Kidney (tissue), 14 donors: ENCODE measurements around the gene CAMKMT. TPM values are rescaled to one million over a fixed set of nuclear protein-coding genes. Genes with fewer than 3 reads are reported as not detected.

Source experiments
- DNase-seq, 5 donors: peaks; one replicate each; pipeline ENCODE4 v3.0.0-alpha.2; 2013 to 2020
- FAIRE-seq: peaks from 2 replicates; lab custom pipeline; 2012; peaks lifted over from hg19 to GRCh38; lab: Jason Lieb, UNC
- H3K27ac ChIP-seq, 2 donors: one replicate each; pipeline ENCODE4 v1.7.0; 2013; ENCODE audit warnings: low read depth in 2 of 2, low read length in 2 of 2, inconsistent platforms in 1 of 2
- H3K27me3 ChIP-seq: one replicate; pipeline ENCODE4 v1.7.1; 2013; ENCODE audit warnings: low read length, inconsistent platforms; ENCODE audit not compliant: control insufficient read depth, insufficient read depth
- H3K36me3 ChIP-seq, 3 donors: one replicate each; pipeline versions ENCODE4 v1.7.0 to v1.7.1; 2013; ENCODE audit warnings: low read length in 3 of 3, control low read depth in 1 of 3, inconsistent platforms in 1 of 3; ENCODE audit not compliant: insufficient read depth in 3 of 3, control insufficient read depth in 2 of 3
- H3K4me1 ChIP-seq, 3 donors: one replicate each; pipeline versions ENCODE4 v1.7.0 to v1.7.1; 2013; ENCODE audit warnings: low read length in 3 of 3, inconsistent platforms in 1 of 3, low read depth in 1 of 3; ENCODE audit not compliant: control insufficient read depth in 2 of 3, insufficient read depth in 2 of 3
- H3K4me3 ChIP-seq, 3 donors: one replicate each; pipeline versions ENCODE4 v1.7.0 to v1.8.1; 2013; ENCODE audit warnings: low read length in 3 of 3, control low read depth in 1 of 3, inconsistent platforms in 1 of 3
- H3K9ac ChIP-seq, 3 donors: one replicate each; pipeline versions ENCODE4 v1.7.0 to v1.7.1; 2013; ENCODE audit warnings: low read length in 3 of 3, control low read depth in 1 of 3, inconsistent platforms in 1 of 3
- H3K9me3 ChIP-seq, 3 donors: one replicate each; pipeline versions ENCODE4 v1.7.0 to v1.7.1; 2013; ENCODE audit warnings: low read length in 3 of 3, control low read depth in 1 of 3, inconsistent platforms in 1 of 3; ENCODE audit not compliant: control insufficient read depth in 2 of 3, insufficient read depth in 1 of 3
- CTCF ChIP-seq: IDR thresholded peaks from 3 replicates; pipeline ENCODE4 v1.5.1; 2012; ENCODE audit warnings: mild to moderate bottlenecking, moderate library complexity, borderline replicate concordance; ENCODE audit not compliant: insufficient read depth; ENCODE audit errors: extremely low read depth
- intact Hi-C: fragments of 100-400 bp; cut with DNase I; formaldehyde crosslinking; loops from one replicate; pipeline ENCODE4 v1.11.1; 2022
- polyA plus RNA-seq: library from polyadenylated mRNA; stranded (reverse); fragments of 350-450 nt; fragmentation: Illumina TruSeq; extraction: RNeasy Lipid Tissue Mini Kit (QIAGEN cat#74804); gene quantifications from one replicate; pipeline ENCODE4 v1.2.3, GENCODE V29; 2014; ENCODE audit warnings: low read depth, low replicate concordance; ENCODE audit not compliant: insufficient read depth
- total RNA-seq: library from RNA; stranded (reverse); fragmentation: NEBNext Ultra II Directional; extraction: Animal tissue kit (Norgen Biotek cat#: 25700); gene quantifications from one replicate; pipeline ENCODE4 v1.2.1, GENCODE V29; 2021
- donor health status: control.
- donor health status: control.
- donor health status: control.
- donor health status: control.
- donor health status: control.
- donor health status: DM: yes; HTN: yes; CAD: no.
- donor health status: Normal renal cell carcinoma (clear cell type).

The CAMKMT gene
- total and polyA plus RNA-seq, 2 donors from 2014 or later, result 9.9 to 14.5 TPM

DNA sequence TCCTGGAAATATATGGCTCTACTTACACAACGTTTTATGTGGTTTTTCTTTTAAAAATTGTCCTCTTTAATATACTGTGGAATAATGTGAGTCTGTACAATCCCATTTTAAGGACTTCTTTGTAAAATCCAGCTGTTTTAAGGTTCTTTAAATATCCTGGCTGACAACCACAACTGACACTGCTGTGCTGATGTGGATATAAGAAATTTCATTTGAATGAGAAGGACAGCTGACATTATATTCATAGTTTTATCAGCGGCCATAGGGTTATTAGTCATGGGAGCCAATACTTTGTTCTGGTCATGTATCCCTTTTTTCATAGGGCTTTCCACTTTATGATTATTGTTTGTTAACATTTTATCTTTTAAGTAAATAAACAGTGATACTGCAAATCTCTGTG lies 169.5 kb downstream of the CAMKMT start:
- H3K9ac ChIP-seq, result no peak overlapping the region
- H3K9me3 ChIP-seq, result no peaks in the 10 kb centered on the region
- DNase-seq (no peak), FAIRE-seq (no peak)
- no peak for TF ChIP-seq CTCF
- no peak overlapping the region for H3K4me3 ChIP-seq
- intact Hi-C loops, result no loop called here
- no peaks in the 10 kb centered on the region for H3K27me3 ChIP-seq
- no peaks in the 10 kb centered on the region for H3K4me1 ChIP-seq
- H3K36me3 ChIP-seq, result no peaks in the 10 kb centered on the region
- H3K27ac ChIP-seq, result no peak overlapping the region

GRCh38 chr2:44532031-44532430 lies 170.3 kb downstream of the CAMKMT start:
- DNase-seq, result no peak
- H3K4me3 ChIP-seq, result no peak overlapping the region
- TF ChIP-seq CTCF, result no peak
- H3K36me3 ChIP-seq, result no peaks in the 10 kb centered on the region
- H3K9me3 ChIP-seq, result no peaks in the 10 kb centered on the region
- H3K4me1 ChIP-seq, result no peaks in the 10 kb centered on the region
- H3K27me3 ChIP-seq, result no peaks in the 10 kb centered on the region
- no peak for FAIRE-seq
- no peak overlapping the region for H3K27ac ChIP-seq
- H3K9ac ChIP-seq, result no peak overlapping the region
- intact Hi-C loops, result no loop called here

GRCh38 chr2:44533508-44533907 lies 171.8 kb downstream of the CAMKMT start:
- Histone ChIP-seq H3K9ac (no peak overlapping the region), H3K27ac (no peak overlapping the region), H3K4me1 (no peaks in the 10 kb centered on the region), H3K9me3 (no peaks in the 10 kb centered on the region), H3K27me3 (no peaks in the 10 kb centered on the region), H3K36me3 (no peaks in the 10 kb centered on the region), H3K4me3 (no peak overlapping the region)
- DNase-seq, result no peak
- no peak for FAIRE-seq
- TF ChIP-seq CTCF, result no peak
- intact Hi-C loops, result no loop called here

DNA sequence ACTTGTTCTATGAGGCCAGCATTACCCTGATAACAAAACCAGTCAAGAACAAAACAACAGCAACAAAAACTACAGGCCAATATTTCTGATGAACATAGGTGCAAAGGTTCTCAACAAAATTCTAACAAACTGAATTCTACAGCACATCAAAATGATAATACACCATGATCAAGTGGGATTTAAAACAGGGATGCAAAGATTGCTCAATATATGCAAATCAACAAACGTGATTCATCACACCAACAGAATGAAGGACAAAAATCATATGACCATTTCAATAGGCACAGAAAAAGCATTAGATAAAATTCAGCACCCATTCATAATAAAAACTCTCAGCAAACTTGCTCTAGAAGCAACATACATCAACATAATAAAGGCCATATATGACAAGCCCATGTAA lies 173.6 kb downstream of the CAMKMT start:
- no peak overlapping the region for H3K27ac ChIP-seq
- no peak for TF ChIP-seq CTCF

More for the DNA sequence above, 173.6 kb downstream of the CAMKMT start:
- intact Hi-C loops, result no loop called here
- no peaks in the 10 kb centered on the region for H3K9me3 ChIP-seq
- H3K4me3 ChIP-seq, result no peak overlapping the region
- no peaks in the 10 kb centered on the region for H3K36me3 ChIP-seq
- FAIRE-seq, result no peak
- no peak overlapping the region for H3K9ac ChIP-seq
- DNase-seq, result no peak
- H3K27me3 ChIP-seq, result no peaks in the 10 kb centered on the region
- no peaks in the 10 kb centered on the region for H3K4me1 ChIP-seq
